Esophagus (tissue), 2 donors: Measurements from ENCODE around the gene WFIKKN2. TPM values are rescaled to one million over a fixed set of nuclear protein-coding genes. Genes with fewer than 3 reads are reported as not detected.
"Not testable (repeated sequence)": the region's sequence is repeated elsewhere in the genome, so short reads cannot be mapped to it uniquely, and the experiment has no call there.

Source experiments
- H3K27ac ChIP-seq, 2 donors: one replicate each; pipeline ENCODE4 v1.5.1; 2013; ENCODE audit warnings: low read depth in 2 of 2, mild to moderate bottlenecking in 2 of 2, inconsistent platforms in 1 of 2, low read length in 1 of 2, moderate library complexity in 1 of 2
- H3K27me3 ChIP-seq, 2 donors: one replicate each; pipeline ENCODE4 v1.6.1; 2013; ENCODE audit warnings: low read length in 2 of 2, control low read depth in 1 of 2, mild to moderate bottlenecking in 1 of 2; ENCODE audit not compliant: insufficient read depth in 2 of 2, control insufficient read depth in 1 of 2
- H3K36me3 ChIP-seq, 2 donors: one replicate each; pipeline ENCODE4 v1.6.1; 2013; ENCODE audit warnings: low read length in 1 of 2; ENCODE audit not compliant: control insufficient read depth in 2 of 2, insufficient read depth in 2 of 2
- H3K4me1 ChIP-seq, 2 donors: one replicate each; pipeline ENCODE4 v1.6.1; 2013; ENCODE audit warnings: low read length in 1 of 2; ENCODE audit not compliant: control insufficient read depth in 2 of 2, insufficient read depth in 2 of 2
- H3K4me3 ChIP-seq, 2 donors: one replicate each; pipeline ENCODE4 v1.5.1; 2013; ENCODE audit warnings: low read length in 2 of 2, mild to moderate bottlenecking in 2 of 2, low read depth in 1 of 2, moderate library complexity in 1 of 2
- H3K9me3 ChIP-seq, 2 donors: one replicate each; pipeline ENCODE4 v1.6.1; 2013; ENCODE audit warnings: mild to moderate bottlenecking in 2 of 2, low read depth in 1 of 2, low read length in 1 of 2, moderate library complexity in 1 of 2; ENCODE audit not compliant: control insufficient read depth in 2 of 2, insufficient read depth in 1 of 2
- WGBS, 2 donors: extraction: QIAGEN DNeasy Blood & Tissue Kit; methylation state at CpG; one replicate each; pipeline ENCODE4 v1.1.7; 2013; 5-methylcytosine and 5-hydroxymethylcytosine counted together
- polyA plus RNA-seq, 2 donors: library from polyadenylated mRNA; stranded (reverse); fragments of 200-250 nt; gene quantifications; one replicate each; pipeline ENCODE4 v1.2.3, GENCODE V29; 2013
- donor health status: healthy with polysubstance abuse.
- donor health status: Bipolar disorder and iron deficiency.

The WFIKKN2 gene
- polyA plus RNA-seq, 2 donors = 0.02 to 0.04 TPM

- no peak overlapping the region for H3K4me3 ChIP-seq
- no peaks in the 10 kb centered on the region for H3K9me3 ChIP-seq
- H3K27ac ChIP-seq = peak overlapping the region in 1 of 2 donors; percentile 43
- H3K4me1 ChIP-seq = peaks cover 0 to 2% of the 10 kb centered on the region in 2 donors
- H3K27me3 ChIP-seq = no peaks in the 10 kb centered on the region
- H3K36me3 ChIP-seq = no peaks in the 10 kb centered on the region
- 26 to 44% methylated on average over 1 of the region's 1 CpG for WGBS, 2 donors
These were observed 33.2 kb downstream of the WFIKKN2 start for GRCh38 chr17:50868602-50869001.

DNA sequence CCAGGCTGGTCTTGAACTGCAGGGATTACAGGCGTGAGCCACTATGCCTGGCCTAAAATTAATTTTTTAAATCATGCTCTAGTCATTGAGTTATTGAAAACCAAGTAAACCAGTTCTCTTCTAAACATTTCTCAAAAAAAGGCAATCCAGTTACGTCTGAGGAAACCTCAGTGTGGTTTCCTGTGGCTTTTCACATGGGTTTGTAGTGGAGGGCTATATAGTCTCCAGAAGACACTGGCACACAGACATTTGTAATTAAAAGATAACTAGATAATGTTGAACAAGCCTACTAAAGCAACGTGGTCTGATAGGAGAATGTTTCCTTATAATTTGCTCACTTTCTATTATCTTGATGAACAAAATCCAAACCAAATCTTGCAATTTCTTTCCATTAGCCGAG, 36.0 kb downstream of the WFIKKN2 start:
- Histone ChIP-seq H3K36me3 (no peaks in the 10 kb centered on the region), H3K27ac (no peak overlapping the region), H3K9me3 (no peaks in the 10 kb centered on the region), H3K27me3 (no peaks in the 10 kb centered on the region), H3K4me1 (peaks cover 0 to 2% of the 10 kb centered on the region in 2 donors), H3K4me3 (no peak overlapping the region)
- 70% methylated on average over 4 of the region's 4 CpGs for WGBS, 2 donors

GRCh38 chr17:50871898-50872297, 36.5 kb downstream of the WFIKKN2 start:
- Histone ChIP-seq H3K36me3 (no peaks in the 10 kb centered on the region), H3K27me3 (no peaks in the 10 kb centered on the region), H3K4me1 (peaks cover 0 to 2% of the 10 kb centered on the region in 2 donors), H3K4me3 (no peak overlapping the region), H3K27ac (no peak overlapping the region), H3K9me3 (no peaks in the 10 kb centered on the region)
- WGBS, 2 donors = 64 to 76% methylated on average over 2 of the region's 2 CpGs

GRCh38 chr17:50872710-50873424, 37.5 kb downstream of the WFIKKN2 start:
- 33 to 50% methylated on average over 4 of the region's 4 CpGs for WGBS, 2 donors
- peaks cover 0 to 2% of the 10 kb centered on the region in 2 donors for H3K4me1 ChIP-seq

GRCh38 chr17:50875074-50875473, 39.7 kb downstream of the WFIKKN2 start:
- no peaks in the 10 kb centered on the region for H3K36me3 ChIP-seq
- no peaks in the 10 kb centered on the region for H3K27me3 ChIP-seq
- WGBS, 2 donors = 84 to 86% methylated on average over 2 of the region's 2 CpGs
- no peaks in the 10 kb centered on the region for H3K9me3 ChIP-seq
- H3K4me1 ChIP-seq = peaks cover 0 to 2% of the 10 kb centered on the region in 2 donors
- H3K4me3 ChIP-seq = no peak overlapping the region
- H3K27ac ChIP-seq = no peak overlapping the region

More at GRCh38 chr17:50872710-50873424, 37.5 kb downstream of the WFIKKN2 start:
- H3K9me3 ChIP-seq = no peaks in the 10 kb centered on the region
- no peak overlapping the region for H3K27ac ChIP-seq
- no peaks in the 10 kb centered on the region for H3K36me3 ChIP-seq
- H3K27me3 ChIP-seq = no peaks in the 10 kb centered on the region
- H3K4me3 ChIP-seq = no peak overlapping the region

DNA sequence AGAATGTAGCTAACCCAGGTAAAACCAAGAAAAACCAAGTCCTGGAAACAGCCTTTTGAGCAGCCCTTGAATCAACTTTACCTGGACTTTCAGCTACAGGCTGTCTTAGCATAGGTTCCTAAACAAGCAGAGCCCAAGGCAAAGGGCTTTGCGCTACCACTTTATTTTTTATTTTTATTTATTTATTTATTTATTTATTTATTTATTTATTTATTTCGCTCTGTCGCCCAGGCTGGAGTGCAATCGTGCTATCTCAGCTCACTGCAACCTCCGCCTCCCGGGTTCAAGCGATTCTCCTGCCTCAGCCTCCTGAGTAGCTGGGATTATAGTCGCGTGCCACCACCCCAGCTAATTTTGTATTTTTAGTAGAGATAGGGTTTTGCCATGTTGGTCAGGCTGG, 41.7 kb downstream of the WFIKKN2 start:
- H3K36me3 ChIP-seq, H3K4me1 ChIP-seq, H3K9me3 ChIP-seq, H3K27me3 ChIP-seq, H3K4me3 ChIP-seq, H3K27ac ChIP-seq: not testable (repeated sequence)
- 97 to 98% methylated on average over 9 of the region's 9 CpGs for WGBS, 2 donors

GRCh38 chr17:50877838-50878237, 42.5 kb downstream of the WFIKKN2 start:
- H3K27me3 ChIP-seq = no peaks in the 10 kb centered on the region
- H3K9me3 ChIP-seq = no peaks in the 10 kb centered on the region
- H3K36me3 ChIP-seq = no peaks in the 10 kb centered on the region
- H3K27ac ChIP-seq = no peak overlapping the region
- H3K4me1 ChIP-seq = peaks cover 0 to 2% of the 10 kb centered on the region in 2 donors
- 96 to 98% methylated on average over 1 of the region's 1 CpG for WGBS, 2 donors
- H3K4me3 ChIP-seq = no peak overlapping the region

- WGBS, 2 donors = 91 to 95% methylated on average over 5 of the region's 5 CpGs
- H3K9me3 ChIP-seq = no peaks in the 10 kb centered on the region
- no peak overlapping the region for H3K4me3 ChIP-seq
- no peak overlapping the region for H3K27ac ChIP-seq
- no peaks in the 10 kb centered on the region for H3K4me1 ChIP-seq
- no peaks in the 10 kb centered on the region for H3K27me3 ChIP-seq
- H3K36me3 ChIP-seq = no peaks in the 10 kb centered on the region
These were observed 43.7 kb downstream of the WFIKKN2 start for GRCh38 chr17:50879086-50879485.

- no peaks in the 10 kb centered on the region for H3K9me3 ChIP-seq
- H3K27ac ChIP-seq = no peak overlapping the region
- no peaks in the 10 kb centered on the region for H3K4me1 ChIP-seq
- WGBS, 2 donors = 74 to 91% methylated on average over 2 of the region's 2 CpGs
- H3K4me3 ChIP-seq = no peak overlapping the region
- no peaks in the 10 kb centered on the region for H3K36me3 ChIP-seq
- H3K27me3 ChIP-seq = no peaks in the 10 kb centered on the region
These were observed 45.8 kb downstream of the WFIKKN2 start for GRCh38 chr17:50881182-50881581.

DNA sequence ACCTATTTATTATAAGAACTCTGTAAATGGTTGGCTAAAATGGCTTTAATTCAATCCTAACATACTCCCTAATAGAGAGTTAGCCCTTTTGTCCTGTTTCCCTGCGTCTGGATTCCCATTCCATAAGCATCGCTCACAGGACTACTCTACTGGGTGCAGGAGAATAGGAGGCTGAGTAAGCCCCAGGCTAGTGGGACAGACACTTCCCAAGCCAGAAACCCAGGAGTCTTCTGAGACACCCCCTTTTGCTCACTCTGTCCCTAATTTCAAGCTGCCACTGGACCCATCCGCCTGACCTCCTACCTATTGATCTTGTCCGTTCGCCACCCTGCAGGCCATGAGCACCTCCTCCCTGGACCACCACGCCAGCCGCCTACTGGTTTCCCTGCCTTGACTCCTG, 47.5 kb downstream of the WFIKKN2 start:
- Histone ChIP-seq H3K4me3 (no peak overlapping the region), H3K9me3 (no peaks in the 10 kb centered on the region), H3K36me3 (no peaks in the 10 kb centered on the region), H3K4me1 (no peaks in the 10 kb centered on the region), H3K27ac (no peak overlapping the region), H3K27me3 (no peaks in the 10 kb centered on the region)
- WGBS, 2 donors = 91 to 92% methylated on average over 7 of the region's 7 CpGs
